Limb (tissue), 2 donors: Measurements from ENCODE around the gene CANT1.
"Not testable (repeated sequence)": the region's sequence is repeated elsewhere in the genome, so short reads cannot be mapped to it uniquely, and the experiment has no call there.

Experiments used
- DNase-seq, 2 donors: peaks; one replicate each; pipeline ENCODE4 v3.0.0-alpha.2; 2016; ENCODE audit errors: extremely low spot score in 2 of 2

The CANT1 gene

DNA sequence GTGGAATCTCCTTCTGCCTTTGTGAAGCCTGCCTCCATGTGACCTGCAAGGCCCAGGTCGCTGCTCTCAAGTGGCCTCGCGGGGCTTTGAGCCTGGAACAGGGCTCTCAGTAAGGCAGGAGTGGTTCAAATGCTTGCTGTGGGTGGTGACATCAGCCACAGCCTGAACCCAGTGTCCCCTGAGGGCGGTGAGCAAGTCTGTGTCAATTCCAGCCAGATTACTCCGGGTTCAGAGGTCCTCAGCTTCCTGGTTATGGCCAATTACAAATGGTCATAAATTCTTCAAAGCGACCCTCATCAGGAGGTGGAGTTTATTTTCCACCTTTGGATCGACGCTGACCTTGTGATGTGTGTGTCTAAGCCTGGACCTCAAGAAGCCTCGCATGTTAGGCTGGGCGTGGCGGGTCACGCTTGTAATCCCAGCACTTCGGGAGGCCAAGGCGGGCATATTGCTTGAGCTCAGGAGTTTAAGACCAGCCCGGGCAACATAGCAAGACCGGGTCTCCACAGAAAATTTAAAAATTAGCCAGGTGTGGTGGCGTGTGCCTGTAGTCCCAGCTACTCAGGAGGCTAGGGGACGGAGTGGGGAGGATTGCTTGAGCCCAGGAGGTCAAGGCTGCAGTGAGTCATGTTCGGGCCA, 47.1 kb downstream of the CANT1 start:
- no peak for DNase-seq

- no peak for DNase-seq
Observed at GRCh38 chr17:78961571-78961970, 48.0 kb downstream of the CANT1 start.

DNA sequence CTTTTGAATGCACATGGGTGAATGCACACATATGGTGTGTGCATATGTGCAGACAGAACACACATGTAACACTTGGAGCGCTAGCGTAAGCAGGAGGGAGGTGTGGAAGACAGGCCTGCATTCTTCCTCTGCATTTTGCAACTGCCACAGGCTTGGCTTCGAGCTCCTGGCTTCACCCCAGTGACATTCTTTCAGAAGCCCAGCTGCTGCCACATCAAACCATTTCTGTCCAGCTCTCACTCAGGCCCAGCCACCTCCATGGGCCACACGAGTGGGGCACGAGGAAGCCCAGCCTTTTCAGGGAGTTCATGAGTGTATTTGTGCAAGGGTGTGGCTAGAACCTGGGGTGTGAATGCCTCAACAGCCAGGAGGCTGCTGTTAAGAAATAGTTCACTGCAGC, 48.6 kb downstream of the CANT1 start:
- DNase-seq, result no peak

- DNase-seq, result no peak
Observed at GRCh38 chr17:78959803-78960202, 49.8 kb downstream of the CANT1 start.

GRCh38 chr17:78958641-78959127, 50.9 kb downstream of the CANT1 start:
- no peak for DNase-seq

GRCh38 chr17:78957128-78957527, 52.4 kb downstream of the CANT1 start:
- no peak for DNase-seq

DNA sequence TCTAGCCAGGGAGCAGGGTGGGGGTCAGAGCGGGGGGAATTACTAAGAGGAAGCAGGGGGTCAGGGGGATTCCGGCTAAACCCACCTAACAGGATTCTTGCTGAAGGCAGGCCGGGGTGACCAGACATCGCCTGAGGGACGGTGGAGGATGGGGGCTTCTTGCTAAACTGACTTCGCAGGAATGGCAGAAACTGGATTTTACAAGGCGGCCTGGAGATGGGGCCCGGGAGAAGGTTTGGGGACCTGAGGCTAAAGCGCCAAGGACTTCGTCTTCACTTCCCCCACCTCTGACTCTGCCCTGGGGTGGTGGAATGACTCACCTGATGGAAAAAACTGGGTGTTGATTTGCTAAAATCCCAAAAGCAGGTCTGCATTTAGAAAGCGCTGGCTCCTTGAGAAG, 53.3 kb downstream of the CANT1 start:
- DNase-seq, result no peak

DNA sequence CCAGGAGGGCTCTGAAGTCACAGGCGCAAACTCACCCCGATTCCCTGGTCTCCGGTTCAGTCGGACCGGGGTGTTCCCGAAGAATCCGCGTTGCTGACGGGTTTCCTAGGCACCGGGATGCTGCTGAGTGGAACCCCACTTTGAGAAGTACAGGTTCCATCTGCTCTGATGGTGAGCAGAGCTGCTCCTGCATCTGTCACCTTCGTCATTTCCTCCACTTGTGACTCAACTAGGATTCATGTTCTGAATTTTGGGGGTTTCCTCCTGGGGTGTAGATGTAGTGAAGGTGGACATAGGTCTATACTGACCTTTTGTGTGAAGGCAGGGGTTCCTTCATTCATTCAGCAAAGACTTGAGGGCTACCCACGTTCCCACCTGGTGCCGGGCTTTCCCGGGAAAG, 54.9 kb downstream of the CANT1 start:
- no peak for DNase-seq

DNA sequence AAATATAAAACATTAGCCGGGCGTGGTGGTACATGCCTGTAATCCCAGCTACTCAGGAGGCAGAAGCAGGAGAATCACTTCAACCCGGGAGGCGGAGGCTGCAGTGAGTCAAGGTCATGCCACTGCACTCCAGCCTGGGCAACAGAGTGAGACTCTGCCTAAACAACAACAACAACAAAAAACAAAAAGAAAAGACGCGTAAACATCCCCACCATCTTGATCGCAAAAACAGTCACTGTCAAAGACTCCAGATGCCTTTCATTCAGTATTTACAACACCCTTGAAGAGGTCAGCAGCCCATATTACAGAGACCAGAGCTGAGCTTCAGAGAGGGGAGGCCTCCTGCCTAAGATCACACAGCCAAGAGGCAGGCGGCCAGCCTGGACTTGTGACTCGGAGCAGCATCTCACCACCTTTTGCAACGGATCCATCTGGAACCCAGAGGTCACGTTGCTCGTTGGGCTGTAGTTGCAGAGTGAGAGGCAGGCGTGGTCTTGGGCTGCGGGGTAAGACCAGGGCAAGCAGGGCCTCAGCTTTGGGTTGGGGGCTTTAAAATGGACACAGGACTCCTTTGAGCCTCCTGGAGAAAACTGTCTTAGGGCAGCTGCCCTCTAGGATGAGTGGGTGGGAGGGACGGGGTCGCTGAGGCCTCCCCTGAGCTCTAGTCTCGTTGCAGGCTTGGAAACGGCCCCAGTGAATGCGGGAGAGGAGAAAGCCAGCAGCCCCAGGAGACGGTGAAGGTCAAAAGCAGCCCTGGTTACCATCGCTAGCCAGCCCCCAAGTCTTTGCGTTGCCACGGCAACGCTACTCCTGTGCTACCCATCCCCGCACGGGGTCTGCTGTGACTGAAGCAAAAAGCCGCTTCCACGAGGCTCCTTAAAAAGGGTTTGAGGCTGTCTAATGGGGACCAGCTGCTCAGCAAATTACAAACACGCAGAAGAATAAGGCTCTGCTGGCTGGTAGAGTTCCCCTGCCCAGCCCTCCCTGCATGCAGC, 55.9 kb downstream of the CANT1 start:
- peak; percentile 46 to 67 for DNase-seq

DNA sequence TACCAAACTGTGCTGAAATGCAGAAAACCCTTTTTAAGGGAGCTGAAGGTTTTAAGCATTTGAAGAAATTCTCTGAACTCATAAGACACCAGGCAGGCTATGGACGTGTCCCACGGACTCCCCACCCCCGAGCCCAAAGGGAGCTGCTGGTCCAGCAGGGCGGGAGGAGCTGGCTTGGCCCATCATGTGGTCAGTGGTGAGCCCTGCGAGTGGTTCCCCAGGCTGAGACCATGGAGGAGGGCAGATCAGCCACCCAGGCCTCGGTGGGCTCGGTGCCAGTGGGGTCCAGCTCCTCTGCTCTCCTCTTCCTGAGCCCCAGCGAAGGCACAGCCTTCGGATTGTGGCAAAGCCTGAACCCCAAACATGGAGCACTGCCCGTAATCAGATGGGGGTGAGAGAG, 56.9 kb downstream of the CANT1 start:
- DNase-seq, result no peak

DNA sequence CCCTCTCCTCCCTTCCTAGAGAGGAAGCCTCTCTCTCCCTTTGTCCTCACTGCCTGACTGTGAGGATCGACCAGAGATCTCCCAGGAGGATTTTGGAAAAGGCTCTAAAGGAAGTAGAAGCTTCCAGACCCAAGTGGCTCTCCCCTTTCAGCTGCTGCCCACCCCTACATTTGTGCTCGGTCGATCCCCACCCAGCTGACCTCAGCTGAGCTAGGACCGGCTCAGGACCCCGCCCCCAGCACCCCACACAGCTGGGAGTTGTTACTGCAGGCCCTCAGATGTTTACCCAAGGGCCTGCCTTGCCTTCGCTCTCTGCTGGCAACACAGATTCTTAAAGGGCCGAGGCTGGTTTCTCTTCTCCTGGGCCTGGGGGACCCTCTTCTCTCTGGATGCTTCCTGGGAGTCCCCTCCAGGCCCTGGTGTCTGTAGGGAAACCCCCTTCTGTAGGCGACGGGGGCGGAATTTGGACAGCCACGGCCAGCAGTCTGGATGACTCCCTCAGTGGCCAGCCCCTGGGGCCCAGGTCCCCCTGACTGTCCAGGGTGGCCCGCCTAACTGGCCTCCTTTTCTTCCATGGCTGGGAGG, 57.5 kb downstream of the CANT1 start:
- DNase-seq, result no peak

DNA sequence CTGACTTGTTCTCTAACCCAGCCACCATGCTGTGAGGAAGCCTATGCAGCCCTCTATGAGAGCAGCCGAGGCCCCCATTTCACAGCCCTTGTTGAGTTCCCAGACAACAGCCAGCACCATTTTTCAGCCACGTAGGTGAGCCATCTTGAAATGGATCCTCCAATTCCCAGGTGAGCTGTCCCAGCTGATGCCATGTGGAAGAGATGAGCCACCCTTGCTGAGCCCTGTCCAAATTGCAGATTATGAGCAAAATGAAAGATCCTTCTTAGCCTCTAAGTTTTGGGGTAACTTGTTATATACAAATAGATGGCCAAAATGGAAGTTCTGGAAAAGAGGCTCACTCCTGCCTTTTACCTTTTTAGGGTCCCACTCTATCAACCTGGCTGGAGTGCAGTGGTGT, 58.7 kb downstream of the CANT1 start:
- no peak for DNase-seq

- no peak for DNase-seq
Observed at GRCh38 chr17:78947235-78948149, 62.1 kb downstream of the CANT1 start.

DNA sequence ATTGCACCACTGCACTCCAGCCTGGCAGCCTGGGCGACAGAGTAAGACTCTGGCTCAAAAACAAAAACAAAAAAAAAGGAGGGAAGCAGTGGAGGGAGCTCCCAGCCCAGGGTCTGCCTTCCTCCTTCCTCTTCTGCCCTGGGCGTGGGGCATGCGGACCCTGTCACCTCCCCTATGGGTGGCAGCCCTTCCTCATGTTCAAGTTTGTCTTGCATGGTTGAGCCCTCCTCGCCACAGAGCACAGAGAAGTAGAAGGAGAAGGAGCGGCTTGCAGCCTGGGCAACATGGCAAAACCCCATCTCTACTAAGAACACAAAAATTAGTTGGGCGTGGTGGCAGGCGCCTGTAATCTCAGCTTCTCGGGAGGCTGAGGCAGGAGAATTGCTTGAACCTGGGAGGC, 62.9 kb downstream of the CANT1 start:
- no peak for DNase-seq

DNA sequence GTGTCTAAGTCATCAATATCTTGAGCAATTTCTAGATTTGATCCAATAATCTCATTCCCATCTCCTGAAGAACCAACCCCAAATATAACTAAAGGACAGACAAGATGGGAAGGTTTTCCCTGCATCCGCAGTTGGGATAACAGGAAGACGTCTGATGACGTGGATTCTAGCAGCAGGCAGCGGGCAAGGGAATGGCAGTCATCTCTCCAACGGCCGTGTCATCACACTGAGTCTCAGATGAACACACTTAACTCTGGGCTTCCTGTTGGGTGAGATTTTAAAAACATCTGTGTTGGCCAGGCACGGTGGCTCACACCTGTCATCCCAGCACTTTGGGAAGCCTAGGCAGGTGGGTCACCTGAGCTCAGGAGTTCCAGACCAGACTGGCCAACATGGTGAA, 63.4 kb downstream of the CANT1 start:
- DNase-seq, result no peak

DNA sequence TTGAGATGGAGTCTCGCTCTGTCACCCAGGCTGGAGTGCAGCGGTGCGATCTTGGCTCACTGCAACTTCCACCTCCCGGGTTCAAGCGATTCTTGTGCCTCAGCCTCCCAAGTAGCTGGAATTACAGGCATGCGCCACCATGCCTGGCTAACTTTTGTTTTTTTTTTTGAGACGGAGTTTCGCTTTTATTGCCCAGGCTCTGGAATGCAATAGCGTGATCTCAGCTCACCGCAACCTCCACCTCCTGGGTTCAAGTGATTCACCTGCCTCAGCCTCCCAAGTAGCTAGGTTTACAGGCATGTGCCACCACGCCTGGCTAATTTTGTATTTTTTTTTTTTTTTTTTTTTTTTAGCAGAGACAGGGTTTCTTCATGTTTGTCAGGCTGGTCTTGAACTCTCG, 64.1 kb downstream of the CANT1 start:
- not testable (repeated sequence) for DNase-seq

GRCh38 chr17:78944956-78945355, 64.6 kb downstream of the CANT1 start:
- no peak for DNase-seq

- no peak for DNase-seq
Observed at GRCh38 chr17:78944026-78944425, 65.5 kb downstream of the CANT1 start.
